ENCODE measurements around the gene ZBTB7B. TPM values are rescaled to one million over a fixed set of nuclear protein-coding genes. Genes with fewer than 3 reads are reported as not detected.

The ZBTB7B gene
- total and polyA plus RNA-seq, 9 of the 15 experiments (the other 6 are each of a cell fraction or from before 2014, with no cell fraction given): 0.04 to 46.5 (median 15.2) TPM

- TF ChIP-seq CEBPB (tag; IDR thresholded peaks at IDR 0.05) (no peak), E2F8 (IDR thresholded peaks at IDR 0.05; ENCODE audit: low read depth, partially characterized antibody) (no peak), ZNF639 (CRISPR knock-in tag; conservative IDR thresholded peaks at IDR 0.05 in 1 of 2, IDR thresholded peaks at IDR 0.05 in 1 of 2) (no peak), E4F1 (CRISPR knock-in tag; IDR thresholded peaks at IDR 0.05; ENCODE audit: borderline replicate concordance) (no peak), PHF21A (IDR thresholded peaks at IDR 0.05; ENCODE audit: borderline replicate concordance, low read depth) (no peak; the same call in 1 of the 2 replicates), MBD1 (CRISPR knock-in tag; IDR thresholded peaks at IDR 0.05) (no peak), MYNN (IDR thresholded peaks at IDR 0.05) (no peak), MYNN (CRISPR knock-in tag; IDR thresholded peaks at IDR 0.05) (no peak)
Observed at GRCh38 chr1:155001675-155002463, 733 bp upstream of the ZBTB7B start (continued).

All from K562 (cell line).